ENCODE data around the gene ZNF516.

The ZNF516 gene

DNA sequence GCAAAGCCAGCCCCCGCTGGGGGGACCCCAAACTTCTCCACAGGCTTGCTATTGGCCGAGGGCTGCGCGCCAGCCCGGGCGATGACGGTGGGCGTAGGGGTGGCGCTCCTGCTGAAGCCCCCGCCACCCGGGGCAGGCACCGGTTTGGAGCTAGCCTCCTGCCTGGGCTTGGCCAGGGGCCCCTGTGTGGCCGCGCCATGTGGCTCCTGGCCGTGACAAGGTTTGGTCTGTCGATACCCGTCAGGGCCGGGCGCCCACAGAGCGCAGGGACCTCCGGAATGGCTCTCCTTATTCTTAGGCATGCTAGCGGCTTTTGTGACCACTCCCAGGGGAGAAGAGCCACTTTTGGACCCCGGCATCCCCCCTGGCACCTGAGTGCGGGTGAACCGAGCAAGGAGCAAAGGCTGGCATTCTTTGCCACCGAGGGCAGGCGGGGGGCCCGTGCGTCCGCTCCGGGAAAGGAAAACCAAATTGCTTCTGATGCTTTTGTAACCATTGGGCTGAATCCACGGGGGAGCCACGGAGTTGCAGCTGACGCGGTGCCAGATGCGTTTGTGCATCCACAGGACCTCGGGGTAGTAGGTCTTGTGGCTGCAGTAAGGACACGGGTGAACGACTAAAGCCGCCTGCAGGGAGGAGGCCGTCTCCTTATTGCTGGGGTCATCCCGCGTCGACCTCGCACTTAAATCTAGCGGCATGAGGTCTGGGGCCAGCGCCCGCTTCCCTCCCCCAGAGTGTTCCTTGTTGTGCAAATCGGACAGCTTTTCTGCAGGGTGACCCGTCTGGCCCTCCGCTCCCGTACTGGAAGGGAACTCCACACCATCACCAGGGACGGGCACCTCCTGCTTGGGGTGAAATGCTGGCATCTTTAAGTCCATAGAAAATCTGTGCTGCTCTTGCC lies 115.6 kb downstream of the ZNF516 start:
- DNase-seq (ENCODE audit: low read depth) = no peak

DNA sequence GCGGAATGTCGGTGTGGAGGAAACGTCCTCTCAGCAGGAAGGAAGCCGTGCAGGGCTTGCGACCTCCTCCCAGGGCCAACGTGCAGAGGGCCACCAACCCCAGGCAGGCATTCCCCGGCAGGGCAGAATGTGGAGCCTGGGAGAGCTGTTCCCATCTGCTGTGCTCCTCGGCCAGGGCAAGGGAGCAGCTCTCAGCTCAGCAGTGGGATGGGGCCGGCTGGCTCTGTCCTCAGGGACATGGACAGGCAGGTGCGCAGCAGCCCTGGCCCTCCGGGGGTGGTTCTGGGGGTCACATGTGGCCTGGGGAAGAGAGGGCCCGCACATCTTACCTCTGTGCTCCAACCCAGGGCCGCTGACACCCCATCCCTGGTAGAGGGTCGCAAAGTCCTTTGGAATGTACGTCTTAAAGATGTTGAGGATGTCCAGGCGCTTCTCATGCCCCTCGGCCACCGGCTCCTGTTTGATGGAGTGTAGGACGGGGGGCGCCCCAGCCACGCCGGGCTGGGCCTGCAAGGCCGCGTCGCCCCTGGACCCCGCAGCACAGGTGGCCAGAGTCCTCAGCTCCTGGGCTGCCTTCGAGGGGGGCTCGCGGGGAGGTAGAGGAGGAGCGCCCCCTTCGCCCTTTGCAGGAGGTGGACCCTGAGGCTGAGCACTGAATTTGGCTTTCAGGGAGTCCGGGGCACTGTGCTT lies 116.4 kb downstream of the ZNF516 start:
- DNase-seq (ENCODE audit: low read depth) = no peak

DNA sequence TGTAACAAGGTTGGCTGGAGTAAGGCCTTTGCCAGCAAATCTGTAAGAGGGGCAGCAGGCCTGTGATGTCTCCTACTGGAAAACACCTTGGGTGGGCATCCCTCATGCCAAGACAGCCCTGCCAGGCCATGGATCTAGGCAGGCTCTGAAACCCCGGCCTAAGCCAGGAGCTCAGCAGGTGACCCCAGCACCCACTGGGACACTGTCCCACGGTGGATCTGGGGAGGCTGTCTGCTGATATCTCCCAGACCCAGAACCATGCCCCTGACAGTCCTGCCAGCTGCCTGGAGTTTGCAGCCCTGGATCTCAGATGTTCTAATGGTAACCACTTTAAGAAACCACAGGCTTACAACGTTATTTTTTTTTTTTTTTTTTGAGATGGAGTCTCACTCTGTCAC lies 117.7 kb downstream of the ZNF516 start:
- DNase-seq (ENCODE audit: low read depth) = no peak

DNA sequence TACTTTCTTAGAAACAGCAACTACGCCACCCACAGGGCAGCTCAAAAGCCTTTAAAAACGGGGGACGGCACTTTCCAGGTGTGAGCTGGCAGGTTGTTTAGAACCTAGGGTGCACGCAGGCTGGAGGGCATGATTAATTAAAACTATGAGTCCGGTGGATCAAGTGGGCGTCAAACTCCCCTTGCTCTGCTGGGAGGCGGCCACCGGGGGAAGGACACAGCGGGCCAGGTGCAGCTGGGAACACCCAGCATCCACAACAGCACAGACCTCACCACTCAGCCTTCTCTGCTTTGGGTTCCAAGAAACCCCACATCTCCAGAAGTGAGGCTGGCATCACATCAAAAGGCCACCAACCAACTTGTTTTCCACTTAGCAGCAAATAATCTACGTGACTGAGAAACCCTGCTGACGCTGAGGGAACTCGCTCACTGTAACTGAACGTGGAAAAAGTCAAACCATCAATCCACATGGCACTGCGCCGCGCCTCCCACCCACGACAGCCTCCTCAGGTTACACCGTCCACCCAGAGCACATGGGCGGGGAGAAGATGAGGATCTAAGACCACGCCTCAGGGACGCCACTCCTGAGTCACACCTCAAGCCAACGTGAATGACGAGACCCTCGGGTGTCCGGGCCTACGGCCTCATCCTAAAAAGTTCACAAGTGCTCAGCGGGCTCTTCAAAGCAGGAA lies 118.2 kb downstream of the ZNF516 start:
- no peak for DNase-seq (ENCODE audit: low read depth)

DNA sequence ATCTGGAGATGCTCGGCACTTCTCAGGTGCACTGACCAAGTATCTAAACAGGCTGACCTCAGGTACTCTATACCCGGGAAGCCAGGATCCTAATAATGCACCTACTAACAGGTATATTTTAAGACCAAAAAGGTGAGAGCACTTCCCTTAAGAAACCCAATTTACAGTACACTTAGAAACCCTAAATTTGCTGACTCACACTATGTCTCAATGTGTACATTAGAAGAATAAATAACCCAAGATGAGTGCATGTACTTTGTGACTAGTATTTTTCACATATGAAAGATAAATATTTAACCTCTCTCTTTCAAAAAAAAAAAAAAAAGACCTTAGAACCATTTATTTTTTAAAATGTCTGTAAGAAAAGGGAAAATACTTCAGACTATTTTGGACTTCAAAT lies 118.8 kb downstream of the ZNF516 start:
- no peak for DNase-seq (ENCODE audit: low read depth)

DNA sequence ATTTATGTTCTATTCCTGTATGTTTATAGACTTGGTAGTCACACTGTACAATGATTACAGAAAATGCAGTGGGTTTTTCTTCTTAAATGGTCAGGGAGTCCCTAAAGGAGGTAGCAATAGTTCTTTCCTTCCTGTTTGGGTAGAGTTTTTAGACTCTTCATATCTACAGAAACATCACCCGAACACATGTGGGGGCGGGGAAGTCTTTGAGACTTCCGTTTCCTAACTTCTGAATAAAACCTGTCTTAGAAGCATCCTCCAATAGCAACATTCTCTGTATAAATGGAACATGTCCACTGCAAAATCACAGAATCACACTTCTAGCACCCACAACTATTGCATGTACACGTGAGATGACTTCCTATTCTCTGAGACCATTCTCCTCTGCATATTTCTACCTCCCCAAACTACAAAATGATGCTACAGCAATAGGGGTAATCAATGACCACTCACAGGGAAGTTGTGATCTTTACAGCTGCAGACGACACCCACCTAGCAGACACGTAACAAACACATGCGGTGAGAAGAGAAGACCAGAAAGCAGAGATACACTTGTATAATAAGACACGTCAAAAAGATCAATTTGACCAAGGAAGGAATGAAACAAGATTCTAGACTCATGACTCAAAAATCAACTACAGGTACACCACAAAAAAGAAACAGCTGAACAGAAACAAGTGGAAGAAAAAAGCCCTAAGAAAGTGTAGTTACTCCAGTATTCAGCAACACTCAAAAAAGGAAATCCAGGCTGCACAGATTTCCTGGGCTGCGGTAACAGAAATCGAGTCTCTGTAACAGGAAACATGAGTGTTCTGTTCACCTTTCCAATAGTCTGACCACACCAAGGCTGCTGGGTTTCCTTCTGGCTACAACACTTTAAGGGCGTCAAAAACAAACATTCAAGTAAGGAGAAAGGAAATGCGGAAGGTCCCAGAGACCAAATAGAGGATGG lies 120.4 kb downstream of the ZNF516 start:
- DNase-seq (ENCODE audit: low read depth) = no peak

DNA sequence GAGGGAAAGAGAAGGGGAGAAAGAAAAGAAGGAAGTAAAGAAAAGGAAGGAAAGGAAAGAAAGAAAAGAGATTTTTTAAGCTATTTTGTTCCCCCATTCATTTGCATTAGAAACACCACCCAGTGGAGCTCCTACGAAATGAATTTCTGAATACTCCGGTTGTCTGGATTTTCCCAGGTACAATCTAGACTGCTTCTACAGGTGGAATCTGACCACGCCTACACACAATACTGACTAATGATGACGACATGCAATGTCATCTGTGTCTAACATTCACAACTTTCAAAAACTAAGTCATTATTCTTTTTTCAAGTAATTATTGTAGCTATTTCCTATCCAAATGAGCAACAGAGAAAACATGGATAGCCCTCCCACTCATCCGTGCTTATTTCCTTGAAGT lies 121.7 kb downstream of the ZNF516 start:
- DNase-seq (ENCODE audit: low read depth) = no peak

DNA sequence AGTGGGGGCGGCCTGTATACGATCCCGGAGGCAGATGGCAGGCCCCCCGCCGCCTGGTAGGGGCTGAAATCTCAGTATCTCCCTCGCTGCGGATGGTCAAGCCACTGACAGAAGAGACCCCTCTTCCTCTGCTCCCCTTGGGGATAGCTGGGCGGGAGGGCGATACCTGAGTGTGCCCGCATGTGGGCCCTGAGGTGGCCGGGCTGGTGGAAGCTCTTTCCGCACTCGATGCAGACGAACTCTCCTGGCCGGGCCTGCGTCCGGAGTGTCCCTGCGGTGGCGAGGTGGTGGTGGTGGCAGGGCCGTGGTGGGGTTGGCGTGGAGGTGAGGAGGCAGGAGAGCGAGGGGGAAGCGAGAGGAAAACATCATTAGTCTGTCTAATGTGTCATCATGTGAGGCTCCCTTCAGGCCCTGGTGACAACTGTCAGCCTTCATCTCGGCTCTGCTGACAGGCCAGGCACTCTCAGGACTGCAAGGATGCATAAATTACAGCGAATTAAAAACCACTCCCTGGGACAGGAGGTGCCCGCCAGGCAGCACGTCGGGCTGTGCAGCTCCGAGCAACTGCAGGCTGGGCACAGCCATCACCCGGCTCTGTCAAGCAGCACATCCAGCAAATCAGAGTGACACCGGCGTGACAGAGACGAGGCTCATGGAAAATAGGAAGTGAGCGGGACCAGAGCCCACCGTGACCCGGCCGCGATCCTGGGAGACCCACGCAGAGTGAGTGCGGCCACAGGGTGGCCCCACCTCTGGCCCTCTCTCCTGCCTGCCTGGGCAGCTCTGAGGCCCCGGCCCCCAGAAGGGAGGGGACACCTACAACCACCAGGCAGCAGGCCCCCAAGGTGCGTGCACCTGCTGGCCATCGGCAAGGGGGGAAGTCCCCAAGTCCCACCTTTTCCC lies 123.5 kb downstream of the ZNF516 start:
- DNase-seq (ENCODE audit: low read depth) = no peak

DNA sequence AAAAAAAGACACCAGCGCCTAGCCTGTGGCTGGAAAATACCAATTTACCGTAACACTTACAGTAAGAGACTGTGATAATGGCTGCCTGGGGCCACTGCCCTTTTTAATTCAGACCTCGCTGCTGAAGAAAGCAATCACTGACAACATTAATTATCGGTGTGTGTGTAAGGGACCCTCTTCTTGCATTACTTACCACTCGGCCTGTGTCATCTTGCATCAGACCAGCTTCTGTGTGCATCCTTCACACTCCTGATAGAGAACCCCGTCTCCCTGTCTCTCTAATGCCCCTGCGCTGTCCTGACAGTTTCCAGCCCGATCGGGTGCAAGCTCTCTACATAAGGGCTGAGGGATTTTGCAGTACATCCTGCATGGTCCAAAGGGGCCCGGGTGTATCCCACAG lies 124.4 kb downstream of the ZNF516 start:
- no peak for DNase-seq (ENCODE audit: low read depth)

DNA sequence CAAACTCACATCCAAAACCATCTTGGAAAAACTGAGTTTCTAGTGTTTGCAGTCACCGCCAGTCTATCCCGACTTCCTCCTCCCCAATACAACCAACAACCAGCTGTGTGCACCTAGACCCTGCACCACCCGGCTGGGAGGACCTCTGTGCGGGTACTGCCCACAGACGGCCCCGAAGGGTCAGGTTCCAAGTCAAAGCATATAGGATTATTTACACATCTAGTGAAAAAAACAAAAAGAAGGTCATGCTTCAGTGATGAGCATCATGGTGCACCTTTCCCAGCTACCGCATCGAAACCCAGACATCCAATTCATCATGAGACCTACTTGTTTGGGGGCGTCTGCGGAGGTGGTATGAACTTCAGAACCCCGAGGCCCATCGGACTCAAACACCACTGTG lies 124.8 kb downstream of the ZNF516 start:
- DNase-seq (ENCODE audit: low read depth) = no peak

DNA sequence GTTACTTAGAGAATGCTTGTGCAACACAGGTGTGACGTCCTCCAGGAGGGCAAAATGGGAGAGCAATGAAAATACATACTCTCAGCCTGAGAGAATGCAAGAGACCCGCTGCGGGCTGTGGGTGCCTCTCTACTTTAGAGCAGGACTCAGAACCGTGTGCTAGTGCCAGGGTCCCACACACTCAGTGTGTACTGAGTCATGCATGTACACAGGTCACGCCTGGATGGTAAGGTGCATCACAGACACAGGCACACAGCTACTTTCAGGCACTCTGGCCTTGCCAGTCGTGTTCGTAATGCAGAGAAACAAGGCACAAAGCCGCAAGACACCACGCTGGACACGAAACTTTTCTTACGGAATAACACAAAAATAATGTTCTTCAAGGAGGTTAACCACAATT lies 125.3 kb downstream of the ZNF516 start:
- DNase-seq (ENCODE audit: low read depth) = no peak

DNA sequence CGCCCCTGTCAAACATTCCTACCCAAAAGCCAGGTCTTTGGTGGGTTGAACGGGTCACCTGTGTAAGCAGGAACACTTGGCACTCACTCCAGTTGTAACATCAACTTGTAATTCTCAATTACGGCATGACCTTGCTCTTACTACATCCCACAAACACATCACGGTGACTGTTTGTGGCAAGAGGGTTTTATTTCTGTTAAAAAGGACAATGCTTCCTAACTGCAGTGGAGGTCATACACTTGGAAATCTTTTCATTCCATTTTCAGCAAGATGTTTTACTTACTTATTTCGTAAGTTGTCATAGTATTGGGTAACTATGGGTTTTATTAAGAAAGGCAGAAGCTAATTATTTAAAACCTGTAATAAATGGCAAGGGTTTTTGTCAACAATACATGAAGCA lies 126.1 kb downstream of the ZNF516 start:
- DNase-seq (ENCODE audit: low read depth) = no peak

DNA sequence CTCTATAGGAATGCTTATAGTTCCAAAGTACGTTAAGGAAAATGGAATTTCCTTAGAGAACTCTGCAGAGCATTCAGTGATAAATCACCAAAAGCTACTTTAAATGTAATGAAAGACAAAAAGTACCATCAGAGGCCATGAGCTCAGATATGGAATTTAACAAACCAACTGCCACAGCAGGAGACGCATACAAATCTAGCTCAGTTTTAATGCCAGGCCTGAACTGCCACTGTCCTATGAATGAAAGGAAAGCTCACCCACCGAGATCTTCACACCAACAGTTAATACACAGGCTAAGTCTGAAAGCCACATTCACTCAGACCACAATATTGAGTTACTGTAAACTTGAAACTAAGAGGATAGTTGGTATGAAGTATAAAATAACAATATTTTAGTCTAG lies 126.8 kb downstream of the ZNF516 start:
- no peak for DNase-seq (ENCODE audit: low read depth)

DNA sequence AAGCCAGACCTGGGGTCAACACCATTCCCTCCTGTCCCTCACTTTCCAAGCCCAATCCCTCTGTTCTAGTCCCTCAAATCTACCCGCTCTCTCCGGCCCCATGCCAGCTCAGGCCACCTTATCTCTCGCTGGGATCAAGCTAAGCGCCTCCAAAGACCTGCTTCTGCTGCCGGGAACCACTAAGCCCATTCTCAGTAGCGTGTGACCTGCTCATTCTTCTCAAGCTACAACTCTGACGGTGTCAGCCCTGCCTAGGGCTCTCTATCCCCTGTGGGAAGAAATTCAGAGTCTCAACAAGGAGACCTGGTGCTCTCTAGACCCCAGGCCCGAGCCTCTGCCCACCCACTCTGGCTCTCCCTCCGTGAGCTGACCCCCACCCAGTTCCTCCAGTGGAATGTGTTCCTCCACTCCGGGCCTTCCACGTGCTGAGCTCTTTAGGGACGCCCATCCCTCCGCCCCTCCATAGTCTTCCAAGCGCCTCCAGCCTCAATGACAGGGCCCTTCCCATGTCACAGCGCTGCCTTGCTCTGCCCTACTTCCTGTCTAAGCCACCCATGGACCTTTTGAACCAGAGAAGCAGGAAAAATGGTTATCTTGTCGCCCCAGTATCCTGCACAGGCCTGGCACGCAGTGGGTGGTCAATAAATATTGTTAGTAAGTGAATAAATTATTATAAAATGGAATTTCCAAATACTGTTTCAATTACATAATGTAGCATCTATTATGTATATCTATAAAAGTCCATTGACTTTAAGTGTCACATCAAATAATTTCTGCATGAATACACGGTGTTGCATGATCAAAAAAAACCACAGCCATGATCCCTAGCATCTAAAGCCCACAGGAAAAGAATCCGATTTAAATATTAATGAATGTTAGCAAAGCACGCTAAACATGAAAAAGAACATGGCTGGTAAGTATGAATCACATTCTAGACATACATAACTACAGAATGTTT lies 127.6 kb downstream of the ZNF516 start:
- DNase-seq (ENCODE audit: low read depth) = no peak

DNA sequence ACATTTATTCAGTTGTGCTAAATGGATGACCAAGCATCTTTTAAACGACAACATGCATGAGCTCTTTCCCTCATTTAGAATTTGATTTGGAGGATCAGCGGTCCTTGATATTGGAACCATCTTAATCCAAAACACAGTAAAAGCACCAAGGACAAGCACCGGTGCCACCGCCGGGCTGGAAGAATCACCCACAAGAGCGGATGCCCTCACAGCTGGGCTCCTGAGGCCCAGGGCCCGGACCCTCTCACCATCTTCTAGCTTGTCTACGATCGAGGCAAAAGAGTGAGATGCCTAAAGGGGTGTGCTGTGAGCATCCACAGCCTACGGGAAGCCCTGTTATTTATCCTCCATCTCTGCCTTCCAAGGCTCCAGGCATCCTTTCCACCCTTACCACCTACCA lies 129.5 kb downstream of the ZNF516 start:
- no peak for DNase-seq (ENCODE audit: low read depth)

DNA sequence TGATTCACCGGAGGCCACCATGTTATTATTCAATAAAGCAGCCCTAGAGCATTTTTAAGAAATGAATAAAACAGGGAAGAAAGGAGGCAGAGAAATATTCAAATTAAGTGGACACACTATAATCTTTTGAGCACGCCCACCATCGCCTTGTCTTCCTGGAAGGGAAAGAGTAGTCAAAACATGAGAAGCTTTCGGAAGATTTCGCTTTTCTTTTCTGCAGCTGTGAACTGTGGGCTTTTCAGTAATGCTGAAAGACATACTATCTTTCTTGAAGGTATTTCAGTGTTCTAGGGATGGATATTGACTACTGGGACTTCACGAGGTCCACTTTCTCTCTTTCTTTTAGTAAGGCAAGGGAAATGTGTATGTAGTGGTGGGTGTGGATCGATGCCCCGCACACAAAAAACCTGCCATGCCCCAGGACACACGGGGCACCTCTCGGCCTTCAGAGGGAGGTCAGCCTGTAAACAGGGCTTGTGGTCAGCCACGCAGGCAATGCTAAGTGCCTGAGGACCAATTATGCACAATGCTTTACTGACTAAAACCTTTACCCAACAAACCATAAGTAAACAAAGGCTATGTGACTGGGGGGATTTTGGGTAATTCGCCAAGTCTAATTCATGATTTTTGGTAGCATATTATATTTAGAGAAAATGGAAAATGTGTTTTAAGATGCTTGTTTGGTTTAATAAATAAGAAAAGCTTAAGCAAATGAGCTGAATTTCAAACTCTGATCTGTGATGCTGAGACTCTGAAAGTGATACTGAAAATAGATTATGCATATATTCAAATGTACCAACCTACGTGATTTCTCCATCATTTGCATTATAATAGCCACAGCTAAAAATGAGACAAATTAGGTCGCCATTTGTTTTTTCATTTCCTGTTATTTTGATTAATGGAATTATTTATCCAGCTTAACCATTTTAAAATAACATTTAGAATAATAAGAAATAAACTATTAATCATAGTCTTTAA lies 130.5 kb downstream of the ZNF516 start:
- no peak for DNase-seq (ENCODE audit: low read depth)

DNA sequence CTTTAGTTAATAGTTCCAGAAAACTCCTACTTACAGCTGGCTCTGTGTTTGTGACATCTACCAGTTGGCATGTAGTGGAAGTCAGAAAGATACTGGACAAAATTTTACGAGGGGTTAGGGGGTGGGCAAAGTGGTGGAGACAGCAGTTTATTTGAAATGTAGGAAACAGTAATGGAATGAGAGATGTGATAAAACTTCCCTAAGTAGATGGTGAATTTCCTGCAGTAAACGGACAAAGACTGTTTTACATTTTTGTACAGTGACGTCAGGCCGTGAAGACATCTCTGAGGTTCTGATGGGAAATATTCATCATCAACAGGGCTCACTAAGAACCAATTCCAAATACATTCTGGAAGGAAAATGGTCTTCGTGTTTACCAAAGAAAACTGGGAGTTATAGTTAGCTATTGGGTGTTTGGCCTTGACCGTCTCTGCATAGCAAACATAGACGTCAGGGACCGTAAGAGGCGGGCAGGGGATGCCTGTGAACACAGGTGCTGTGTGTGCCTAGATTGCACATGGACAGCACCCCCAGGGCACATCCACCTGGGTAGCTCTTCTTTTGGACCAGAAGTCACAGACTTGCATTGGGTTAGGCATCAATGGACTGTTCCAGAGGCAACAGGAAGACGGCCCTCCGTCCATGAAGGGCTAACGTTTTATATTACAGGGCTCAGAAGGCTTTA lies 131.5 kb downstream of the ZNF516 start:
- DNase-seq (ENCODE audit: low read depth) = no peak

DNA sequence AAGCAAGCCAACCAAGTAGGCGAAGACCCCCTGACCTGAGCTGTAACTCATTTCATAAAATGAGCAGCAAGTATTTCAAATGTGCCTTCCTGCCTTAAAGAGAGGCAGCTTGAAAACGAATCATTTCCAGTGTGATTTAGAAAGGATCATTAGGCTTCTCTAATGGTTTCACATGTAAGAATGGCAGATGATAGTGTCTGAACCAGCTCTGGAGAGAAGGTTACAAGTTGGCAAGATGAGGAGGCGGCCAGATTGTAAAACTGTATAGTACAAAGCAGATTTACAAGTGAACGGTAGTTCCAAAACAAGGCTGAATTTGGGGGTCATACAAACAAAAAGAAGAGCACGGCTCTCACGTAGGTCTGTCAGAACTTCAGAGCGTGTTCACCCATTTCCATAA lies 132.4 kb downstream of the ZNF516 start:
- no peak for DNase-seq (ENCODE audit: low read depth)
